Muscle of arm (tissue), 12 donors: ENCODE measurements around the gene SLC36A1. TPM values are rescaled to one million over a fixed set of nuclear protein-coding genes. Genes with fewer than 3 reads are reported as not detected.
"Not testable (repeated sequence)": the region's sequence is repeated elsewhere in the genome, so short reads cannot be mapped to it uniquely, and the experiment has no call there.

Experiments
- DNase-seq: peaks from one replicate; pipeline ENCODE4 v3.0.0-alpha.2; 2013
- polyA plus RNA-seq, 12 donors: library from polyadenylated mRNA; unstranded; fragments of 120-200 nt; gene quantifications; one replicate each; pipeline ENCODE4 v1.2.1, GENCODE V29; 2013; ENCODE audit not compliant: insufficient read length in 12 of 12

The SLC36A1 gene
- polyA plus RNA-seq, 12 donors, result 12.7 to 42.7 (median 22.2) TPM; not detected in 1

DNA sequence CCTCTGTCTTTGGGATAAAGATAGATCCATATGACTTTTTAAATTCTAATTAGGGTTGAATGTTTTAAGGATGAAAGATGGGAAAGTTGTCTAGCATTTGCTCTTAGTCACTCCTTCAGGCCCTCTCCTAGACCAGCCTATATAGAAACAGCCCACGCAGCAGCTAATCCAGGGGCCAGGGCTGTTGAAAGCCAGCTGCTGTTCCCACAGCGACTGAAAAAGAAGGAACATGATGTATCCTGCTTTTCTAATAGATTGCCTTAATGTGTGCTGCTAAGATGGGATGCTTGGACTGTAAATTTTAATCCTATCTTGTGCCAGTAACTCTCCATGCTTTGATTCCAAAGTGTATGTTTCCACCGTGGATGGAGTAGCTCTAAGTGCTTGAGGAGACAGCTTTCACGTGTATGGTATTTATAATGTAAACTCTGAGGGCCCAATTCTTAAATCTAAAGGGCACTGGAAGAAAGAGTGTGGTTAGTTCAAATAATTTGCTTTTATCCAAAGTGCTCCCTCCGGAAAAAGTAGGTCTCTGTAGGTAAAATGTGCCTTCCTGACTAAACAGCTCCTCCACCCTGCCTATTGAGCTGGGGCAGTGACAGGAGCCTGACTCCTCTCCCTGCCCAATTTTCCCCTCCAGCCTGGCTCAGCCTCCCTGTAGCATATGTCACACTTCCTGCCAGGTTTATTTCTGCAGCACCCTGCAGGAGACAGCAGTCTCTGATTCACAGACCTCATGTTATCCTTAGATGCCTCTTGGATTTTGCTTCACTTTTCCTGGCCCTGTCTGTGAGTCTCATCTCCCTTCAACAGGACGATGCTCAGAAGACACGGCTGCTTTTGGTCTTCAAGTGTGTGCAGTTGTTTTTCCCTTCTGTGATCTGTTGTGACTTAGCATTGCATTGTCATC, 33.2 kb downstream of the SLC36A1 start:
- no peak for DNase-seq

GRCh38 chr5:151483176-151483575, 35.8 kb downstream of the SLC36A1 start:
- DNase-seq, result no peak

- DNase-seq, result no peak
Measured at GRCh38 chr5:151483647-151484046, 36.2 kb downstream of the SLC36A1 start.

DNA sequence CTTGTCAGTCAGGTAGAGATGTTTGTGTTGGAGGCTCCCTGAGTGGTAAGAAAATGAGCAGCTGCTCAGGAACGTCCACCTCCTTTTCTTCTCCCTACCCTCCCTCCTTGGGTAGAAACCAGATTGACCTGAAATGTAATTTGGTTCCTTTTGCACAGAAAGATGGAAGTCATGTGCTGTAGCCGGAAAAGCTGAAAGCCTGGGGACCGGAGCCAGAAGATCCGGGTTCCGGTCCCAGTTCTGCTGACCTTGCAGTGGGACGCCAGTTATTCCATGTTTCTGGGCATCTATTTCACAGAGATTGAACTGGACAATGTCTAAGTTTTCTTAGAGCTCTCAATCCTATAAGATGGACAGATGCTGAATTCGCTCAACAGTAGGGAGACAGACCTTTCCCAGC, 40.1 kb downstream of the SLC36A1 start:
- DNase-seq, result no peak

- DNase-seq, result no peak
Measured at GRCh38 chr5:151490627-151491026, 43.2 kb downstream of the SLC36A1 start.

- DNase-seq, result no peak
Measured at GRCh38 chr5:151491062-151491461, 43.7 kb downstream of the SLC36A1 start.

DNA sequence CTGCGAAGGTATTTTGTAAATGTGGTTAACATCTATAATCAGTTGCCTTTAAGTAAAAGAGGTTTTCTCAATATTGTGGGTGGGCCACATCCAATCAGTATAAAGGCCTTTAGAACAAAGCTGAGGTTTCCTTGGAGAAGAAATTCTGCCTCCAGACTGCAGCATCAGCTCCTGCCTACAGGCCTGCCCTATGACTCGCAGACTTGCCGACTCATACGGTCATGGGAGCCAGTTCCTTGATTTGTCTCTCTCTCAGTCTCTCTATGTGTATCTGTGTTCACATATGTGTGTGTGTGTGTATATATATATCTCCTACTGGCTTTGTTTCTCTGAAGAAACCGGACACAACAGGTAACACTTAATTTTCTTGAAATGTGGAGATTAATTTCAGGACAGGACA, 45.3 kb downstream of the SLC36A1 start:
- no peak for DNase-seq

- DNase-seq, result no peak
Measured at GRCh38 chr5:151493665-151494064, 46.3 kb downstream of the SLC36A1 start.

DNA sequence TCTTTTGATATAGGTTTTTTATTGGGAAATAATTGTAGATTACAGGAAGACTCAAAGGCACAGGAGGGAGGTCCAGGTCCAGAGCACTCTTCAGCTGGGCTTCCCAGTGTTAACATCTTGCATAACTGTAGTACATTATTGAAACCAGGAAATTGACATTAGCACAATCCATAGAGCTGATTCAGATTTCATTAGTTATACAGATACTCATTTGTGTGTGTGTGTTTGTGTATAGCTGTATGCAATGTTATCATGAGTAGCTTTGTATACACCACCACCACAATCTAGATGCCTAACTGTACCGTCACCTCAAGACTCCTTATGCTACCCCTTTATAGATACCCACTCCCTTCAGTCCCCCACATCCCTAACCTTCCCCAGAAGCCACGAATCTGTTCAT, 47.9 kb downstream of the SLC36A1 start:
- DNase-seq, result no peak

GRCh38 chr5:151496041-151496484, 48.7 kb downstream of the SLC36A1 start:
- DNase-seq, result no peak

- no peak for DNase-seq
Measured at GRCh38 chr5:151497391-151498002, 50.1 kb downstream of the SLC36A1 start.

GRCh38 chr5:151498395-151499155, 51.2 kb downstream of the SLC36A1 start:
- no peak for DNase-seq

DNA sequence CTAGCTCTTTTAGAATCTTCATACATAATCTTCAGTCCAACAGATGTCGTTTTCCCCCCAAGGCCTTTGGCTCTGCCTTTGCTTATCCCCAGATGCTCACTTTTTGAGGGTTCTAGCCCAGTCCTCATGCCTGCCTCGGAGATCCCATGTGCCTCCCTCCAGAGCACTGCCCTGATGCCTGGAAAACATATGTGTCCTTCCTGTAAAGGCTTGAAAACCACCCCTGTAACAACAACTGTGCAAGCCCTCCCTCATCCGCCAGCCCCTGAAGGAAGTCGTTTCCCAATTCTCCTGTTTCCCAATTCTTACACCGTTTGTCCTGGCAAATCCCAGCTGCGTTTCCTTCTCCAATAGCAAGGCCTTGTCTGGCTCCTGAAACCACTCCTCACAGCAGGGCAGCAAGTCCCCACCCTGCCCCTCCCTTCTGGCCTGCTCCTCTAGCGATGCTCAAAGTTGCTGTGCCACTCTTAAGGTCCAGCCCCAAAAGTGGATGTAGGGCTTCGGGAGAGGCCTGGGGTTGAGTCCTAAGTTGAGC, 52.2 kb downstream of the SLC36A1 start:
- no peak for DNase-seq

- no peak for DNase-seq
Measured at GRCh38 chr5:151504006-151504405, 56.6 kb downstream of the SLC36A1 start.

DNA sequence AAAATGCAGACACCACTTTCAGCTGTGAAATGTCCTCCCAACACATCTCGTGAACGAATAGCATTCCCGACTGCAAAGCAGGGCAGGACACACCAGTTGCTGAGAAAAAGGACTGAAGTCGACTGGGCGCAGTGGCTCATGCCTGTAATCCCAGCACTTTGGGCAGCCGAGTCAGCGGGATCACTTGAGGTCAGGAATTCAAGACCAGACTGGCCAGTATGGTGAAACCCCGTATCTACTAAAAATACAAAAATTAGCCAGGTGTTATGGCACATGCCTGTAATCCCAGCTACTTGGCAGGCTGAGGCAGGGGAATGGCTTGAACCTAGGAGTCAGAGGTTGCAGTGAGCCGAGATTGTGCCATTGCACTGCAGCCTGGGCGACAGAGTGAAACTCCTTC, 60.9 kb downstream of the SLC36A1 start:
- DNase-seq, result not testable (repeated sequence)

DNA sequence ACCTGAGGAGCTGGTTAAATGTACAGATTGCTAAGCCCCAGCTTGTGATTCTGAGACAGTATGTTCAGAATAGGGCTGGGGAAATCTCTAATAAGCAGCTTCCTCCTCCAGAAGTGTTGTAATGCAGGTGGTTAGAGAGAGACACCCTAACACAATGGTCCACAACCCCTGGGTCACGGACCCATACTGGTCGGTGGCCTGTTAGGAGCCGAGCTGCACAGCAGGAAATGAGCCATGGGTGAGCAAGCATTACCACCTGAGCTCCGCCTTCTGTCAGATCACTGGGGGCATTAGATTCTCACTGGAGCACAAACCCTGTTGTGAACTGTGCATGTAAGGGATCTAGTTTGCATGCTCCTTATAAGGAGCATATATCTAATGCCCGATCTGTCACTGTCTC, 61.8 kb downstream of the SLC36A1 start:
- no peak for DNase-seq

DNA sequence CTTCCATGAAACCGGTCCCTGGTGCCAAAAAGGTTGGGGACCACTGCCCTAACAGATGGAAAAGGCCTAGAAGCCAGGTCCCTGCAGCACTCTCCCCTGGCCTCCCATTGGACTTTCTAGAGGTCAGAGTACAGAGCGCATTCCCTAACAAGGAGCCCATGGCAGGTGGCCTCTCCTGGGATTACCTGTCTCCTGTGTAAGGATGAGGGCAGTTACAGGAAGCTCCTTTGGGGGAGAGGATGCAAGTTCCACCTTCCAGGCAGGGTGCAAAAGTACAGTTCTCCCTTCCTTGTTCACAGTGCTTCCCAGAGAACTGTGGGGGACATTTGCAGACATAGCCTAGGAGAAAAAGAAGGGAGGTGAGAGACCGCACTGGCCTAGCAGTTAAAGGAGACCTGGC, 62.4 kb downstream of the SLC36A1 start:
- no peak for DNase-seq

GRCh38 chr5:151517122-151517920, 69.9 kb downstream of the SLC36A1 start:
- DNase-seq, result no peak

GRCh38 chr5:151520294-151520693, 72.9 kb downstream of the SLC36A1 start:
- no peak for DNase-seq

DNA sequence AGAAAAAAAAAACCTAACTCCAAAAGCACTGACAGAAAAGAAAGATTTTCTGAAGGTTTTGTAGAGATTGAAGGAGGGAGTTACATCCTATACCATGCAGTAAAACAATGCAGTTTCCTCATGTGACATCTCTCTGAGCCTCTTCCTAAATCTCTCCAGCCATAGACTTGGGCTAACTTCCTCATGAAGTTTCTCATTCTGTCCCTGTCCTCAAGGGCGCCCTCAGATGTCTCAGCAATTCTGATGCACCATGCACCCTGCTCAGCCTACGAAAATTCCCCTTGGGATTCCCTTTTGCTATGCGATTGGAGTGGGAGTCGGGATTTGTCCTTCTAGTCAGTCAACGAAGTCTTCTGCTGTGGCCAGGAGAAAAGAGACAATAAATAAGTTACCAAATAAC, 74.8 kb downstream of the SLC36A1 start:
- no peak for DNase-seq

DNA sequence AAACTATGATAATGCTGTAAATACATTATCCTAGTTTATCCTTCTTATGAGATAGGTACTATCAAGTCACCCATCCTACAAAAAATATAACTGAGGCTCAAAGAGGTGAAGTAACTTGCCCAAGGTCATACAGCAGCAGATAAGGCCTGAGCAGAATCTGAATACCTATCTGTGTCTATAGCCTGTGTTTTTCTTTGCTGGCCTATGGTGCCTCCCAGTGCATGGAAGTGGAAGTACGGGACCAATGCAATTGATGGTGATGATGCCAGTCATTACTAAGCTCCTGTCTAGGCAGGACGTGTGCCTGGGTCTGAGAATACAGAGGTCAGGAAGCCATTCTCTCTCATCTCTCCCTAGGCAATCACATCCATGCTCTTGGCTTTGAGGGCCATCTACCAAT, 75.9 kb downstream of the SLC36A1 start:
- DNase-seq, result no peak
